HFFc6 (cell line): Measurements from ENCODE around the gene BOLA2B. TPM values are rescaled to one million over a fixed set of nuclear protein-coding genes. Genes with fewer than 3 reads are reported as not detected.
A peak's percentile ranks its signal among the peaks of the same experiment; 100 is the strongest.
"Not testable (repeated sequence)": the region's sequence is repeated elsewhere in the genome, so short reads cannot be mapped to it uniquely, and the experiment has no call there.

Experiments used
- DNase-seq: peaks from one replicate; pipeline ENCODE4 v3.0.0-alpha.2; 2018
- H3K27ac Mint-ChIP-seq: 2 replicates; pipeline ENCODE4 v1.8.0; 2020; ENCODE audit warnings: mild to moderate bottlenecking, mixed read lengths
- H3K27me3 Mint-ChIP-seq: 2 replicates; pipeline ENCODE4 v1.8.0; 2021; ENCODE audit warnings: mild to moderate bottlenecking, moderate library complexity, mixed read lengths; ENCODE audit not compliant: insufficient read depth
- H3K36me3 Mint-ChIP-seq: 2 replicates; pipeline ENCODE4 v1.8.0; 2021; ENCODE audit warnings: low read depth, mixed read lengths
- H3K4me1 Mint-ChIP-seq: 2 replicates; pipeline ENCODE4 v1.8.0; 2020; ENCODE audit warnings: low read depth, mixed read lengths
- H3K4me3 Mint-ChIP-seq: 2 replicates; pipeline ENCODE4 v1.8.0; 2020; ENCODE audit warnings: mild to moderate bottlenecking, moderate library complexity, mixed read lengths
- H3K9me3 Mint-ChIP-seq: 2 replicates; pipeline ENCODE4 v1.8.0; 2020; ENCODE audit warnings: mild to moderate bottlenecking, mixed read lengths
- long read RNA-seq: library from polyadenylated mRNA; unstranded; transcript quantifications from one replicate; pipeline ENCODE4 v2.0.0, GENCODE V29; 2019
- total RNA-seq, 6 experiments: library from RNA; stranded (reverse); fragmentation: NEBNext Ultra II Directional; extraction: Animal tissue kit (Norgen Biotek cat#: 25700); gene quantifications; 2 replicates in 1 of 6; 3 replicates in 5 of 6; pipeline ENCODE4 v1.2.3, GENCODE V29; 2021

The BOLA2B gene
- total RNA-seq, result 100 to 1,000 TPM; 113 to 142 (median 131) TPM
- long read RNA-seq, transcript BOLA2B-201 (3 exons, 1,012 nt), result major isoform, 33 of 37 reads
- long read RNA-seq, partial matches to known transcripts, result 0 of 37 reads
- long read RNA-seq, other reads (novel, unspliced or antisense), result 1 of 37 reads

- not testable (repeated sequence) for DNase-seq, H3K9me3 Mint-ChIP-seq, H3K36me3 Mint-ChIP-seq, H3K4me3 Mint-ChIP-seq, H3K27me3 Mint-ChIP-seq, H3K4me1 Mint-ChIP-seq, H3K27ac Mint-ChIP-seq
Observed at GRCh38 chr16:30193615-30194014, at the start of gene BOLA2B, which contains the start of gene SLX1A. Gene BOLA2B, minus strand, starts transcription at chr16:30193666. Its CDS starts 71 bp downstream, at chr16:30193595. Gene SLX1A, plus strand, starts transcription at chr16:30193875. Its CDS starts 210 bp downstream, at chr16:30194085.

DNA sequence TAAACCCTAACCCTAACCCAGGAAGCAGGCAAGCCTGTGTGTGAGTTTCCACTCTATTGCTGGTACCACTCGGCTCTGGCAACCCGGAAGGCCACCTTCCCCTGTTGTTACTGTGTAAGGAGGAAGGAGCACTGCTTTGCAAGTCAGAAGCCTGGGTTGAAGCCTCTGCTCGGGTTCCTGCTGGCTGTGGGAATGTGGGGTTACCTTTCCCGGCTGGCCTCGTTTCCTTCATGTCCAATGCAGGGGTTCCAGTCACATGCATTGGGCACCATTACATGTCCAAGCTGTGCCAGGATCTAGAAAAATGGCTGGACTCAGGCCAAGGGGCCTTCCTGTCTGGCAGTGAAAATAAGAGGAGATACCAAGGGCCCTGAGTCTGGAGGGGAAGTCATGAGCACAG, 23.6 kb upstream of the BOLA2B start:
- not testable (repeated sequence) for H3K4me3 Mint-ChIP-seq, H3K27ac Mint-ChIP-seq, H3K4me1 Mint-ChIP-seq, H3K36me3 Mint-ChIP-seq, DNase-seq, H3K27me3 Mint-ChIP-seq, H3K9me3 Mint-ChIP-seq

GRCh38 chr16:30211414-30211813, 17.9 kb upstream of the BOLA2B start:
- not testable (repeated sequence) for H3K4me1 Mint-ChIP-seq, H3K4me3 Mint-ChIP-seq, H3K27me3 Mint-ChIP-seq, H3K27ac Mint-ChIP-seq, DNase-seq, H3K36me3 Mint-ChIP-seq, H3K9me3 Mint-ChIP-seq

- H3K4me3 Mint-ChIP-seq, H3K36me3 Mint-ChIP-seq, DNase-seq, H3K27me3 Mint-ChIP-seq, H3K4me1 Mint-ChIP-seq, H3K9me3 Mint-ChIP-seq, H3K27ac Mint-ChIP-seq: not testable (repeated sequence)
Observed at GRCh38 chr16:30209032-30209431, 15.6 kb upstream of the BOLA2B start.

- H3K9me3 Mint-ChIP-seq, H3K4me1 Mint-ChIP-seq, H3K27me3 Mint-ChIP-seq, H3K4me3 Mint-ChIP-seq, H3K36me3 Mint-ChIP-seq: not testable (repeated sequence)
- peak; percentile 0 for DNase-seq
- H3K27ac Mint-ChIP-seq, result peak overlapping the region; percentile 72
Observed at GRCh38 chr16:30207063-30207704, 13.7 kb upstream of the BOLA2B start.

DNA sequence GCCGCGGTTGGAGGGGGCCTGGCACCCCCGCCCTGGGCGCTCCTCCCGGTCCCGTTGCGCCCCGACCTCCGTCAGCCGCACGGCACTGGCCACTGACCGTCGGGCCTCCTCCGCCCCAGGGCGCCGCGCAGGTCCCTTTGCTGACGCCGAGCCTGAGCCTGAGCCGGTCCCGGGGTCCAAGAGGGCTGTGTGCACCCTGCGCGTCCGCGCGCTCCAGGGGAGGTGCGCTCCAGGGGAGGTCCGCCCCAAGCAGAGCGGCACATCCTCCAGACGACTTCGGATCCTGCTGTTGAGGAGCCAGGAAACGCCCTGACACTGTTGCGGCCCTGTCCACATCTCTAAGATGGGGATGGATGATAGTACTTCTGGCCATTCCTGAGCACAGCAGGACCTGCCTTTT, 12.8 kb upstream of the BOLA2B start:
- H3K27ac Mint-ChIP-seq, DNase-seq, H3K27me3 Mint-ChIP-seq, H3K9me3 Mint-ChIP-seq, H3K4me1 Mint-ChIP-seq, H3K4me3 Mint-ChIP-seq, H3K36me3 Mint-ChIP-seq: not testable (repeated sequence)

GRCh38 chr16:30205541-30206236, 12.2 kb upstream of the BOLA2B start:
- not testable (repeated sequence) for H3K27me3 Mint-ChIP-seq, H3K4me1 Mint-ChIP-seq, H3K9me3 Mint-ChIP-seq, H3K27ac Mint-ChIP-seq, DNase-seq, H3K4me3 Mint-ChIP-seq, H3K36me3 Mint-ChIP-seq

- not testable (repeated sequence) for H3K4me1 Mint-ChIP-seq, H3K27ac Mint-ChIP-seq, H3K4me3 Mint-ChIP-seq, H3K9me3 Mint-ChIP-seq, H3K27me3 Mint-ChIP-seq, DNase-seq, H3K36me3 Mint-ChIP-seq
Observed at GRCh38 chr16:30199608-30200343, 6.3 kb upstream of the BOLA2B start.

- not testable (repeated sequence) for H3K27ac Mint-ChIP-seq, H3K4me1 Mint-ChIP-seq, H3K4me3 Mint-ChIP-seq
Observed at GRCh38 chr16:30199049-30199448, 5.6 kb upstream of the BOLA2B start, which contains the start of gene SULT1A3. Gene SULT1A3, plus strand, starts transcription at chr16:30199255. Its CDS starts 1,474 bp downstream, at chr16:30200729.

GRCh38 chr16:30197001-30197400, 3.5 kb upstream of the BOLA2B start:
- H3K27me3 Mint-ChIP-seq, DNase-seq, H3K27ac Mint-ChIP-seq, H3K4me3 Mint-ChIP-seq, H3K36me3 Mint-ChIP-seq, H3K9me3 Mint-ChIP-seq, H3K4me1 Mint-ChIP-seq: not testable (repeated sequence)

More at GRCh38 chr16:30199049-30199448, 5.6 kb upstream of the BOLA2B start, which contains the start of gene SULT1A3:
- DNase-seq, H3K36me3 Mint-ChIP-seq, H3K9me3 Mint-ChIP-seq, H3K27me3 Mint-ChIP-seq: not testable (repeated sequence)

- DNase-seq, result peak; percentile 0
- not testable (repeated sequence) for H3K4me1 Mint-ChIP-seq, H3K36me3 Mint-ChIP-seq, H3K27me3 Mint-ChIP-seq, H3K27ac Mint-ChIP-seq, H3K4me3 Mint-ChIP-seq, H3K9me3 Mint-ChIP-seq
Observed at GRCh38 chr16:30194172-30194925, 883 bp upstream of the BOLA2B start.

- H3K4me3 Mint-ChIP-seq, H3K27me3 Mint-ChIP-seq, H3K36me3 Mint-ChIP-seq, DNase-seq, H3K4me1 Mint-ChIP-seq, H3K9me3 Mint-ChIP-seq, H3K27ac Mint-ChIP-seq: not testable (repeated sequence)
Observed at GRCh38 chr16:30193098-30193497, 368 bp downstream of the BOLA2B start.

- not testable (repeated sequence) for H3K9me3 Mint-ChIP-seq, DNase-seq, H3K4me1 Mint-ChIP-seq, H3K27ac Mint-ChIP-seq, H3K27me3 Mint-ChIP-seq, H3K4me3 Mint-ChIP-seq, H3K36me3 Mint-ChIP-seq
Observed at GRCh38 chr16:30191158-30191557, 2.3 kb downstream of the BOLA2B start.
